ENCODE results near the gene MT2A. TPM values are rescaled to one million over a fixed set of nuclear protein-coding genes. Genes with fewer than 3 reads are reported as not detected.

The MT2A gene
- total and polyA plus RNA-seq, 2 of the 4 experiments (the other 2 are of a cell fraction), result 25.5 to 621 TPM

DNA sequence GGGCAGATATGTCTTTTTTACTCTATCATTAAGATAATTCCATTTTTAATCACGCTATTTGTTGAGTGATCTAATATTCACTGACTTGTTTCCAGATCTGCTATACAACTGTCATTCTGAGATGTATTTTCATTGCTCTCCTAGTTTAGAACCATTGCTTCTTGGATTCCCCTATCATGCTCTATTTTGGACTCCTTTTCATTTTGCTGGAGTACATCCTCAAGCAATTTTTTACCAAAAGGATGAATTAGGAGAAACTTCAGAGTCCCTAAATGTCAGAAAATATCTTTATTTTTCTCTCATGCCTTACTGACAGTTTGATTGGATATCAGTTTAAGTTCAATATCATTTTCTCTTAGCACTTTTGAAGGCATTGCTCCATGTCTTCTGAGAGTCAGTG lies 33.8 kb upstream of the MT2A start:
- H3K4me2 ChIP-seq (ENCODE audit: low read depth, low read length), result no peak overlapping the region
- H2AK5ac ChIP-seq (ENCODE audit: low read depth, low read length), result no peak overlapping the region
- H3K9ac ChIP-seq (ENCODE audit: low read depth, low read length), result no peak overlapping the region
- no peaks in the 10 kb centered on the region for H3K9me1 ChIP-seq (ENCODE audit: insufficient read depth, low read length)
- TF ChIP-seq CEBPB (IDR thresholded peaks at IDR 0.05; ENCODE audit: low read depth, low read length), result no peak
- TF ChIP-seq, protein P1, sequence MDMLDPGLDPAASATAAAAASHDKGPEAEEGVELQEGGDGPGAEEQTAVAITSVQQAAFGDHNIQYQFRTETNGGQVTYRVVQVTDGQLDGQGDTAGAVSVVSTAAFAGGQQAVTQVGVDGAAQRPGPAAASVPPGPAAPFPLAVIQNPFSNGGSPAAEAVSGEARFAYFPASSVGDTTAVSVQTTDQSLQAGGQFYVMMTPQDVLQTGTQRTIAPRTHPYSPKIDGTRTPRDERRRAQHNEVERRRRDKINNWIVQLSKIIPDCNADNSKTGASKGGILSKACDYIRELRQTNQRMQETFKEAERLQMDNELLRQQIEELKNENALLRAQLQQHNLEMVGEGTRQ (IDR thresholded peaks at IDR 0.05; ENCODE audit: low read depth, low read length), result no peak
- TF ChIP-seq POLR2A (IDR thresholded peaks at IDR 0.05; ENCODE audit: low read depth, low read length), result no peak
- TF ChIP-seq NFE2L2 (IDR thresholded peaks at IDR 0.05; ENCODE audit: low read depth, low read length), result no peak
- no peak for TF ChIP-seq CHD1 (IDR thresholded peaks at IDR 0.05; ENCODE audit: low read depth, low read length)
- no peak for TF ChIP-seq BHLHE40 (IDR thresholded peaks at IDR 0.05; ENCODE audit: low read depth, low read length)
- no peak for TF ChIP-seq MAFK (IDR thresholded peaks at IDR 0.05; ENCODE audit: low read depth, low read length)
- no peak for TF ChIP-seq RFX5 (IDR thresholded peaks at IDR 0.05; ENCODE audit: low read depth, low read length)
- TF ChIP-seq MXI1 (IDR thresholded peaks at IDR 0.05; ENCODE audit: borderline replicate concordance, low read depth, low read length), result no peak
- no peak overlapping the region for H3K14ac ChIP-seq (replicated peaks; ENCODE audit: low read depth, low read length)
- no peak overlapping the region for H2BK20ac ChIP-seq (ENCODE audit: low read depth, low read length)
- H3K79me1 ChIP-seq (ENCODE audit: low read depth in 1 of 2, low read length in 2 of 2), result no peaks in the 10 kb centered on the region
- H4K91ac ChIP-seq (ENCODE audit: insufficient read depth, low read depth, low read length), result no peak overlapping the region
- no peak overlapping the region for H3K56ac ChIP-seq (ENCODE audit: extremely low read depth, insufficient read depth, low read length)
- no TSS peak for BruUV-seq (replicated peaks)
- H3K9me3 ChIP-seq (ENCODE audit: control insufficient read depth, insufficient read depth, low read length), result no peaks in the 10 kb centered on the region
- intact Hi-C loops (cut with micrococcal nuclease), result no loop called here
- H4K20me1 ChIP-seq (ENCODE audit: insufficient read depth, low read length), result no peaks in the 10 kb centered on the region
- H2BK15ac ChIP-seq (ENCODE audit: low read depth, low read length), result no peak overlapping the region
- no peak overlapping the region for H2AFZ ChIP-seq (replicated peaks; ENCODE audit: low read length, poor library complexity)
- H3K36me3 ChIP-seq (ENCODE audit: control insufficient read depth, insufficient read depth, low read length), result no peaks in the 10 kb centered on the region
- H2AK9ac ChIP-seq (replicated peaks; ENCODE audit: low read depth, low read length, poor library complexity), result no peak overlapping the region
- no peak overlapping the region for H4K5ac ChIP-seq (ENCODE audit: low read depth, low read length)
- dilution Hi-C loops (cut with HindIII; ENCODE audit: low sequenced_read_pairs, unreplicated experiment), result no loop called here
- no peaks in the 10 kb centered on the region for H3K4me1 ChIP-seq (ENCODE audit: control insufficient read depth, insufficient read depth, low read length)
- no peak overlapping the region for H2BK120ac ChIP-seq (ENCODE audit: low read depth, low read length)
- in situ Hi-C loops (cut with MboI; ENCODE audit: low sequenced_read_pairs), result loop anchor here (5.0 kb wide), 1 partner anchor 128 kb away; no protein-coding TSS in a partner anchor
- WGBS, 2 experiments (ENCODE audit: extremely low coverage in 2 of 2, insufficient read length in 1 of 2), result no CpG with 5 or more reads among the region's 1 CpG
- no peak overlapping the region for H3K23ac ChIP-seq (ENCODE audit: low read depth, low read length)
- no peak overlapping the region for H2BK5ac ChIP-seq (ENCODE audit: low read depth, low read length, poor library complexity, severe bottlenecking)
- ChIA-PET POLR2A (ENCODE audit: unreplicated experiment) (no interaction called here), CTCF (no interaction called here)
- H3K18ac ChIP-seq (ENCODE audit: low read depth, low read length), result no peak overlapping the region
- no peak overlapping the region for H3K4ac ChIP-seq (ENCODE audit: low read depth, low read length)
- H3K4me3 ChIP-seq (ENCODE audit: insufficient read depth, low read depth, low read length), result no peak overlapping the region
- no peak overlapping the region for H3K27ac ChIP-seq (ENCODE audit: insufficient read depth, low read length)
- no peak for DNase-seq
- peaks cover 15% of the 10 kb centered on the region for H3K27me3 ChIP-seq (ENCODE audit: control insufficient read depth, insufficient read depth, low read length)
- no peak for ATAC-seq (ENCODE audit: low read depth)
- no peak overlapping the region for H4K8ac ChIP-seq (ENCODE audit: low read depth in 2 of 2, low read length in 2 of 2)
